Activated CD4-positive, alpha-beta T cell treated with anti-CD3 and anti-CD28 coated beads, Interleukin-2, Interleukin-6, amounts not matched to agents 100 ng/mL and 50 ng/mL, durations not matched to agents 16 hours and 8 hours (primary cell): ENCODE results near the gene TXK.
"Not testable (repeated sequence)": the region's sequence is repeated elsewhere in the genome, so short reads cannot be mapped to it uniquely, and the experiment has no call there.

ENCODE experiments used
- DNase-seq: peaks from one replicate; pipeline ENCODE4 v3.0.0-alpha.2; 2020

Gene TXK

DNA sequence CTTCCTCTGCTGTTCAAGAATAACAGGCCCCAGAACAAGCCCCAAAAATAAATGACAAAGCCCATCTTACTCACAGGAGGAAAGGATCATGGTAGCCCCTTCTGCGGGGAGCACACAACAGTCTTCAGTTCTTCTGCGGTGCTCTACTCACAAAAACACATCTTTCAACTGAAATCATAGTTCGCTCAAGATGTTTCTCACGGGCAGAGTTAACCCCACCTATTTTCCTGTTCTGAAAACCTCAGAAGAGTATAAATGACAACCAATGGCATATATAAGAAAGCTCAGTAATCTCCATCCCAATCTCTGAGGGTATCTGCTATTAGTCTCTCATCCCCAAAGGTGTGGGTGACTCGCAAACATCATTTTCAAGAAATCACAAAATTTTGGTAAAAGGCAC is at the start of gene TXK:
Gene TXK (minus strand): TSS at position 170 of the 400 bp plus-strand sequence. CDS start 80 bp downstream, at position 90.
- peak; percentile 15 for DNase-seq

DNA sequence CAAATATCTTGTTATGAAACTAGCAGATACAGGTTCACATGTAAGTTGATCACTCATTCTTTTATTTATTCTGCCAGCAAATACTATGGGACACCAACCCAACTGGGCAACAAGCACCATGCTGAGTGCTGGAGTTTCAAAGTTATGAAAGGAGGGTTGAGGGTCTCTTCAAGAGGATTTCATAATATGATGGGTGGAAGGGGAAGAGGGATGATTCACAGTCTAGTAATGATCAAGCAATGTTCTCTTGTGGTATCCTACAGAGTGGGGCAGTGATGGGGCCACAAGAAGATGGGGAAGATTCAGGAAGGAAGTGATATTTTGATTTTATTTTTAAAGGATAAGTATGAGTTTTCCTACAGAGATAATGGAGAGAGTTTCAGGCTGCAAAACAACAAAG is 46.2 kb upstream of the TXK start:
- DNase-seq = no peak

DNA sequence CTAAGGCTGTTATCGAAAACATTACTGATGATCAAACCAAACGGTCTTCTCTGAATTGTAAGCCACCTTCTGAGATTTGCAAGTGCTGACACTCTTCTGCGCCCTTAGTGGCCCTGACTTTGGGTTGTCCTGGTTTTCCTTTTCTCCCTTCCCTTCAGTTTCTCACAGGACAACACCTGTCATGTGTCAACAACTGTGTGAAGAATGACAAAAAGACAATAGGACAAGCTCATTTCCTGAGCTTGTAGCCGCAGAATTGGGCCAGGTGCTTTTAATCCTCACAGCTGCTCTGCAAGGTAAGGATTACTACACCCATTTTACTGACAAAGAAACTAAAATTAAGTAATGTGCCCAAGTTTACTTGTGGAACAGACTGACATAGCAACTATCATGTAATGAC is 44.9 kb upstream of the TXK start:
- no peak for DNase-seq

DNA sequence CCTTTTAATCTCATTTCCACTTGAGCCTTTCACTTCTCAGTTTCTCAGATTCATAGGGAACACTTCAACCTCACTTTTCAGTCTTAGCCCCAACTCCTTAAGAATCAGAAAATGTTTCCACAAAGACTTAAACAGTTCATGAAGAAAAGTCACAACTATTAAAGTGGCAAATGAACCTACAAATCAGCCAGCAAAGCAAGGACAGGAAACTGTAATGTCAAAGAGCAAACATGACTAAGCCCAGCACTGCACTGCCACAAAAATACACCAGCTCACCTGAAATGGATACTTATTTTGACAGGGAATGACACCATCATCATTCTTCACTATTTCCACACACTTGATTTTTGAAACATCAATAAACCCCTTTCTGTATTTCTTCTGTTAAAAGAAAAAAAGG is 41.8 kb upstream of the TXK start:
- no peak for DNase-seq

DNA sequence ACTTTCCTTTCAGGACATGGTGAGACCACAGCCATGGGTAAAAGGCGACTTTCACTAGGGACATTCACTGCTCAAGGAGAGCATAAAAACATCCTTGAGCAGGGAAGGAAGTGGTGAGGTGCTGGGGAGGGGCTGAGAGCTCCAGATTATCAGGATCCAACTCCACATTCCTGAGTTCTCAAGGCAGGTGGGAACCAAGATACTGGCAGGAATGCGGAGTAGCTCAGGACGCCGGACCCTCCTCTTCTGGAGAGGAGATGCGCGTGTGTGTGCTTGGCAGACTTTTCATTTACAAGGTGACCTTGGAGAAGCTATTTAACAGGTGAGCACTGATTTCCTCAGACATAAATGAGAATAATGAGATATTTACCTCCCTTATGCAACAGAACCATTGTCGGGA is 41.3 kb upstream of the TXK start:
- DNase-seq = no peak

DNA sequence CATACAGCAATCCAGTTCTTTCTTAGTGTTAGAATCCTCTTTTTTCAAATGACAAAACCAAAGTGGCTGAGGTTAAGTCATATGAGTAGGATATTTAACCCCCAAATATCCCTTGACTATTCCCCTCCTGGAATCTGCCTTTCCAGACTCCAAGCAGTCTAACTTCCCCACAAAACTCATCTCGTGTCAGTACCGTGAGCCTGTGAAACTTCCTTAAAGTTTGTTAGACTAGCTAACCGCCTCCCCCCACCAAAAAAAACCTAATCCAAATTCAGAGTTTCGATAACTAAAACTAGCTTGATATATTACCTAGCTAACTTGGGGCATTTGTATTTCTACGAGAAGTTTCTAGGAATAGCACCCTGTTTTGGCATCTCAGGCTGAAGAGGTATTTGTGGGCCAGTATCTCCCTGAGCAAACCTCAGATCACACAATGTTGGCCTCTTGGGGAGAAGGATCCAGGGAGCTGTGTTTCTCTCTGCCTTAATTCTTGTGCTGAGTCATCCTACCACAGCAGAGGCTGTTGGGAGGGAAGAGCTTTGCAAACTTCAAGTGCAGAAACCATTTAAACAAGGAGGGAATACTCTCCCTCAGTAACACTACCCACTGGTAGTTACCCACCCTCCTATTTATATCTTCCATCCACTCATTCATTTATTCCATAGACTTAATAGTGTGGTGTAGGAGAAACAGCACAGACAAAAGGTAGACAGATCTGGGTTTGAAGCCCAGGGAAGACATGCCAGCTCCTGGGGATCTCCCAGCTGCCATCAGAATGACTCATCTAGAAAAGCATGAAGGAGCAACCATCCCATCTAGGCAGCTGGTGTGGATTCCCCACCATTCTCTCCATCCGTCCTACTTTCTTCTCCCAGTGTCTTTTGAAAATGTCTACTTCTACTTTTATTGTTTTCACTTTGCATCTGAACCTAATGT is 39.3 kb upstream of the TXK start:
- DNase-seq = no peak

DNA sequence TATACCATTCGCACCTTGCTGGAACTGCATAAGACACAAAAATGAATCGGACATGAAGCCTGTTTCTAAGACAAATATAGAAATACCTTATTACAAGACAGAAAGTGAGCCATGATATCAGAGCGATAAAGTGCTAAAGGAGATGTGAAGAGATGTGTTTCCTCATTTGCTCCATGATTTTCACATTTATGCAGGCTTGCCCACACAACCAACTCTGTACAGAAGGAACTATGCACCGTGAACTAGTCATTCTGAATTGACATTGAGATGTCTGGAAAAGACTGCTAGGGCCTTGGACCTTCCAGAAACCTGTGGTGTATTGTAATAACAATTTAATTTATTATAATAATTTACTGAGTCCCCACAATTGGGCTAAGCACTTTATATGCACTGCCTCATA is 38.6 kb upstream of the TXK start:
- DNase-seq = no peak

DNA sequence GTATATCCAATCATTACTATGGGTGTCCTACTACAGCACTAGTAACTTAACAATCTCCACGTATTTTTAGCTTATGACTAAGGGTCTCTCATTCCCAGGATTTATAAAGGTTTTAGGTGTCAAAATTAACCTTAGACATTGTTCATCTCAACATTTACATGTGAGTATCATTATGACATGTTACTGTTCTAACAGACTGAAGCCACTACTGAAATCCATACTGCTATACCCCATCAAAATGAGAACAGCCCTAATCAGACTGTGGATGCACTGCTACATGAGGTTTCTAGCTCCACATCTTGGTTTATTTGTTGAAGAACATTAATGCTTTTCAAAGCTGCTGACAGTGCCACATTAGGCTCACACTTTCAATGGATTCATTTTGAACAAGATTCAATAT is 35.6 kb upstream of the TXK start:
- no peak for DNase-seq

DNA sequence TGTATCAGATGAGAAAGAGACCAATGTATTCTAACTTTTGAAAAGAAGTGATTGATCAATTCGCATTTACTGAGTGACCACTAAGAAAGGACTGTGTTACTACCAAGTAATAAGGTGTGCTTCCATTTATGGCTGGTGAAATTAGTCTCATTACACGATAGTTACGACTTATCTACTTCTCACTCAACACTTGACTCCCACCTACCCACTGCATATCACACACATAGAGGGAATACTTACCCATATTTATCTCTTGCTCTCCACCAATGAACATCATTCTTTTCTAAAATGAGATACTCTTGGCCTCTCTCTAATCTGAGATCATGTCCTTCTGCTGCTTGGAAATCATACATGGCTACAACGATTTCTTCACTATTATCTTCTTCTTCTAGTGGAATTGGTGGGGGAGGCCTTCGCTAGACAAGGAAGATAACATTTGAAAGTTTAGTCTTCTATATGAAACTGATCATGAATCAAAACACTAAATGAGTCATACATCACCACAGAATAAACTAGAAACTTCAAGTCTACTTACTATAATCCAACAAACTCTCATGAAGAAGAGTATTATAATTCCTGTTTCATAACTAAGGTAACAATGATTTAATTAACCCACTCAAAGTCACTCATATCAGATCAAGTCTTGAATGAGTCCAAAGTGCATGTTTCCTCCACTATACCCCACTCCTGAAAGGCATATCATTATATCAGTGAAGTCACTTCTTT is 33.7 kb upstream of the TXK start:
- DNase-seq = no peak

DNA sequence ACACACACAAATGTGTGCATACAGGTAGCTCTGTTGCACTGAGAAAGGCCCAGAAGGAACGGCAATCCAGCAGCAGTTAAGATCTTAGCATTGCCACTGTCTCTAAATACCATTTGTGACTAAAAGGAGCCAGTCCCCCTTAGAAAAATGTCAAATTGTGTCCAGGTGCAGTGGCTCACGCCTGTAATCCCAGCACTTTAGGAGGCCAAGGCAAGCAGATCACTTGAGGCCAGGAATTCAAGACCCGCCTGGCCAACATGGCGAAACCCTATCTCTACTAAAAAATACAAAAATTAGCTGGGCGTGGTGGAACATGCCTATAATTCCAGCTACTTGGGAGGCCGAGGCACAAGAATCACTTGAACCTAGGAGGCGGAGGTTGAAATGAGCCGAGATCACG is 30.5 kb upstream of the TXK start:
- DNase-seq = not testable (repeated sequence)

DNA sequence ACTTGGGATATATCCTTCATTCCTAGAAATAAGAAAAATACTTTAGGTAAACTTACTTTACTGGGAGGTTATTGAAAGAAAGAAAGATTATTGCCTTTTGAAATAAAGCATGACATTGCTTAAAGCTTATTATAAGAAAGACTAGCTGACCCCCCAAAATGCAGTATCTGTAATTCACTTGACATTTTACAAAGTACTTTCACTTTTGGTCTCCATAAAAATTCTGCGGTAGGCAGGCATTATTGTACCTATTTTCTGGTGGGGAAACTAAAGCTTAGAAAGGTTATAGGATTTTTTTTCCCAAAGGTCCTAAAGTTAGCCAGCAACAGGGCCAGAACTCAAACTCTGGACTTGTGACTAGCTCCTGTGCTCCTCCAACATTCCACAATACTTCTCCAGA is 29.7 kb upstream of the TXK start:
- DNase-seq = no peak

DNA sequence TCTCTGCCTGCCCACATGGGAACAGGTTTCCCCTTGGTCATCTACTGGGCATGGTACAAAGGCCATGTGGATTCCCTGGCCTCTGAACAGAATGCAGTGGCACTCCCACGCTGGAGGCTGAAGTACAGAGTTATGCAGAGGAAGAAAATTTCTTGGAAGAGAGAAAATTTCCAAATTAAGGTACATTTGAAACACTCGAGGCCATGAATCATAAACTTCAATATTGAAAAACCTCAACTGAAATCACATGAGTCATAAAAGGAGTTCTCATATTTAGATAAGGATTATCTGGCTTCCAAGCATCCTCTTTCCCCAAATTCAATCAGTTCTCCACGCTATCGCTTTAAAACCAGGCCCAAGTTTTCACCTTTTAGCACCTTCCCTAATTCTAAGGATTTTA is 28.1 kb upstream of the TXK start:
- no peak for DNase-seq

DNA sequence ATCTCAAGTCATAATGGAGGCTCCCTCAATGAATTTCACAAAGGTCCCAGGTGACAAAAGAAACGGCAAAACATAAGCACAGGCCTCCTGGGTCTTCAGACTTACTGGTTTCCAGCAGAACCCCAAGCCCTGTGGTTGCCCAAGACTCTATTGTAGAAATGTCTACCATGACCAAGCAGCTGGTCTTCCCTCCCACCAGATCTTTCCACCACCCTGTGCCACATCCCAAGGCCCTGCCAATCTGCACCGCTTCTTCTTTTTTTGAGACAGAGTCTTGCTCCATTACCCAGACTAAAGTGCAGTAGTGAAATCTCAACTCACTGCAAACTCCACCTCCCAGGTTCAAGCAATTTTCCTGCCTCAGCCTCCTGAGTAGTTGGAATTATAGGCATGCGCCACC is 23.2 kb upstream of the TXK start:
- DNase-seq = no peak

DNA sequence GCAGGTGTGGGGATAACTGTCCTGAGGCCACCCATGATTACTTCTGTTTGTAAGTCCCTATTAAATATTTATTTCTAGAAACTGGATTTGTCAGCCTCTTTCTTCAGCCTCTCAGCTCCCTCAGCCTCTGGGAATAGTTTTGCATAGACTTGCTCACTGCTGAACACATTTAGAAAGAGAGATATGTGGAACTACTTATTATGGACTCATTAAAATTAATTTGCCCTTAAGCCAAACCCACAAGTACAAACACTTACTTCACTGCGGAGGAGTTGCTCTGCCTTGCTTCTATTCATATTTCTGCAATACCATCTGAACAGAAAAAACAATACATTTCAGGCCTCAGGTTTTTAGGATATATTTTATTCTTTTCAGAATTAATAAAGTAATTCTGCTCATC is 22.4 kb upstream of the TXK start:
- DNase-seq = no peak

DNA sequence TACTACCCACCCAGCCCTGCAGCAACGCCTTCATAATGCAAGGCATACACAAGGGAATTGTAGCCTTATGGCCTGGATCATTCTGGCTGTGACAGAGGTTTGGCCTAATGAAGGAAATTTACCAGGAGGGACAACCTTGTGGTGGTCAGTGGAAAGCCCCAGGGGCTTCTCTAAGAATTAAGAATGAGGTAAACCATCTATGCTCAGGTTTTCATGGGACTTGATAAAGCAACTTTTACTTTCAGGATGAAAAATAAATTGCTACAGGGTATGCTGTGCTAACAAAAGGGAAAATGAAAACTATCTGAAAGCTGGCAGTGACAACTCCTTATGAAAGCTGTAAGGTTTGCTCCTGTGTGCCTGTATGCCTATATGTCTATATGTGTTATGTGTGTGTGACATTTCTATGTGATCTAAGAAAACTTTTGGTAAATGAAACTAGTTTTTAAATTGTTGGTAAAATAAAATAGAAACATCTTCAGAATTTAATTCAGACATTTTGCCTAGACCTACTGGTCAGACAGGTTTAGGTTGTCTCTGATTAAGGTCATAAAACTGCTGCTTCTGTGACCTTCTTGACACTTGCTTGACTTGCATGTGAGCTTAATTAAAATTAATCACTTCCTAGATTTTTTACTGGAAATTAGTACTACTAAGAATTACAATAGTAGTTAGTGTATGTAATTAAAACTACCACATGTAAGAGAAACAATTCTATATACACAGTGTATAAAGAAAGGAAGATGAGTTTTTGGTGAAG is 19.9 kb upstream of the TXK start:
- no peak for DNase-seq

DNA sequence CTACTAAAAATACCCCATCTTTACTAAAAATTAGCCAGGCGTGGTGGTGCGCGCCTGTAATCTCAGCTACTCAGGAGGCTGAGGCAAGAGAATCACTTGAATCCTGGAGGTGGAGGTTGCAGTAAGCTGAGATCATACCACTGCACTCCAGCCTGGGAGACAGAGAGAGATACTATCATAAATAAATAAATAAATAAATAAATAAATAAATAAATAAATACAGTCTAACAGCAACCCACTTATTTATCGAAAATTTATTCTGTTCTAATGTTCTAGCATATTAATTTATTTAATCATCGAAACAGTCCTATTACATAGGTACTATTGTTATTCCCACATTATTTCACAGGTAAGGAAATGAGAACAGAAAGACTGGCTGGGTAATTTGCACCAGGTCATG is 18.2 kb upstream of the TXK start:
- no peak for DNase-seq

DNA sequence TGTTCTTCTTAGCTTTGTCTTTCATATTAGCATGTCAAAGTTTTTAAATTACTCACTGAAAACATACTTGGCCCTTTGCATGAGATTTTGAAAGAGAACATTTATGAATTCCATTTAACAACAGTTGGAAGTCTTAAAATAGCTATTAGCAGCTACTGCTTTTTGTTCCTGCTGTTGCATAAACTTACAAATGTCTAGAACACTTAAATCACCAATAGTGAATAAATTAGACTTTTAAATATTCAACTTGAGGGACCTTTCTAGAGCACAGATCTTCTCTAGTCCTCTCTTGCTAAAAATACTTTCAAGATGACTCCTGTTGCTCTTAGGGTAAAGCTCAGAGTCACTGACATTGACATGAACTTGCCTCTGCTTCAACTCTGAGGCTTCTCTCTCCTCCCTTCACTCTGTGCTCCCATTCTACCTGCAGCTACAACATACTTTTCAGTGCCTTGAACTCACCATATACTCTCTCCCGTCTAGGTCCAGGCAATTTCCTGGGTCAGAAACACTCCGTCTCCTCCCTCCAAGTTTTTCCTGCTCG is 15.8 kb upstream of the TXK start:
- DNase-seq = no peak

DNA sequence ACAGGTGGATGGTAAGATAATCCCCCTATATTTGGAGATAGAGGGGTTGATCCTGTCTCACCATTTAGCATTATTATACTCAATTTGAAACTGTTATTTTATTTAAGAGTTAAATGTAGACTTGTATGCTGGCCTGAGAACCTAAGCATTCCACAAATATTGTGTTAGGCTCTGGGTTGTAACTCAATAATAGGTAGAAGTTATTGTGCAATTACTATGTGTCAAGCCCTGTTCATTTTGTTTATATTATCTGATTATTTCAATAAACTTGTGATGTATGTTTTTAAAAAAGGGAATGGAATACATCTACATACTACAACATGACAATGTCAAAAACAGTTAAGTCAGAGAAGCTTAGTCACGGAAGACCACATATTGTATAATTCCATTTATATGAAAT is 13.6 kb upstream of the TXK start:
- no peak for DNase-seq

DNA sequence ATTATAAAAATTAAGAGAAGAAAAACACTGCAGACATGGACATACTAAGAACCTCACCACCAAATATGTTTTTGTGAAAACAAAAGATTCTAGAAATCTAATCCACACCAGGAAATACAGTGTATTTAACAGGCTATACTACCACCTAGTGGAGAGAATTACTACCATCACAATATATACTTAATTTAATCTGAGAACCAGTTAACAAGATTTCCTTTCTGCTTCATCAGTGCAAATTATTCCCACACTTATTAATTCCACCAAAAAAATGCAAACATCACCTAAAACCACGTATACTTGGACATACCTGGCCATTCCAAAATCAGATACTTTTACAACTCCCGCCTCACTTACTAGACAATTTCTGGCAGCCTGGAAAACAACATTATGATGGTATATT is 7.0 kb upstream of the TXK start:
- DNase-seq = peak; percentile 51

DNA sequence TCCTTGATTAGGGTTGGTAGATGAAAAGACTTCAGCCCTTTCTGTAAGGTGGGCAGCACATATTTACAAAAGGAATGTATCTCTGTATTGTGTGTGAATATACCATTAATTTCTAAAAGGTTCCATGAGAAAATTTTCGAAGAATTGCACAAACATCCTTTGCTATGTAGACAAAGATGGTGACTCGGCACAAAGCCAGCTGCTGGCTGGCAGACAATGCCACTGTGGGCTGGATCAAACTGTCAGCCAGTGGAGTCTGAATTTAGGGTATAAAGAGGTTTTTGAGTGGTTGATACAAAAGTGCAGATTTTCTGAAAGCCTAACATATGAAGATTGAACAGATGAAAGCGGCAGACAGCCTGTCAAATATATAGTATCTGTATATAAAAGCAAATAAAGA is 5.6 kb upstream of the TXK start:
- no peak for DNase-seq

DNA sequence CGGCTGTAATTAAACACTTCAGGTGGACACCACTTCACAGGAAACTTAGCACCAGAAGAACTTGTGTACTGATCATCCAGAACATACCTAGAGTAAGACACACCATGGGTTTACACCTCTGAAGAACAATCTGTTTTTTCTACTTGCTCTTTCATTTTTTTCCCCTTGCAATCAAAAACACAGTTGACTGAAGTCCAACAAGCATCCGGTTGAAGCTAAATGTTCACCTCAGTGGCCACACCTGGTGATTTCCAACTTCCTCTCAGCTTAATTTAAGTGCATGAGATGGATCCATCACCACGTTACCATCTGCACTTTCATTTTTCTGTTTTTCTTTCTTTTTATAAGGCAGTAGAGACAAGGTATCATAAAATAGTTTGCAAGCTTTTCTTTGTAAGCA is 4.9 kb upstream of the TXK start:
- peak; percentile 32 for DNase-seq

DNA sequence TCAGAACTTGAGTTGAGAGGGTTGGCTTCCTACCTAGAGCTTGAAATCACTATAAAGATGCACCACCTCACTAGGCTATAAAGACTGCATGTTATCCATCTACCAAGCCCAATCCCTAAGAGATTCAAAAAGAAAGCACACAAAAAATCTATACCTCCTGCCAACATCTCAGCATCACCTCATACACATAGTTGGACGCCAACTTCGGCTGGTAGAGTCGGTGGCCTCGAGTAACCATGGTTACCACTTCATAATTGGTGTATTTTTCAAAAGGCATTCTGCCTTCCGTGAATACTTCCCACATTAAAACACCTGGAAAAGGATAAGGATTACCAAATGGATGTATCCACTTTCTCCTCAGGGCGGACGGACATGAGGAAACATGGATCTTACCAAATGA is 4.5 kb upstream of the TXK start:
- no peak for DNase-seq

DNA sequence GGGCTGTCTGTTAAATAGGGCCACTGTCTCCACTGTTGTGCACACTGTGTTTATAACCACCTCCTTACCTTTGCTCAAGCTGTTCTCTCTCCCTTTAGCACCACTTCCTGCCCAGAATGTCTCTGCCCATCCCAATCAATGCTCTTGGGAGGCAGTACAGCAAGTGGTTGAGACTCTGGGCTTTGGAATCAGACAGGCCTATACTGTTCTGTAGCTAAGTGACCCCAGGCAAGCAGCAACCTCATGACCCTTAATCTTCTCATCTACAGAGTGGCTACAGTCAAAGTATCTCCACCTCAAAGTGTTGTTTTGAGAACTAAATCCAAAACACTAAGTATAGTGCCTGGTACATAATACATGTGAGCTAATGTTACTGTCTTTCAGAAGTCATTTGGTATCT is 3.8 kb upstream of the TXK start:
- no peak for DNase-seq
